SU-DHL-6 (cell line): ENCODE results near the gene SLC24A3.

Source experiments
- H2AFZ ChIP-seq: fragments of 200-600 bp; sonication (generic); 2 replicates; pipeline ENCODE4 v1.6.1; 2014; ENCODE audit warnings: low read depth, mild to moderate bottlenecking, moderate library complexity, mixed read lengths, antibody characterized with exemption, low read length; ENCODE audit not compliant: severe bottlenecking
- H3F3A ChIP-seq: fragments of 200-600 bp; shearing (Covaris generic); 2 replicates; pipeline ENCODE4 v1.6.0; 2016; ENCODE audit warnings: antibody characterized with exemption, mild to moderate bottlenecking; ENCODE audit not compliant: insufficient read depth
- H3K27ac ChIP-seq: fragments of 200-600 bp; sonication (generic); 2 replicates; pipeline ENCODE4 v1.5.1; 2016; ENCODE audit warnings: low read depth, mild to moderate bottlenecking, low read length, moderate library complexity, mixed read lengths
- H3K27me3 ChIP-seq: fragments of 200-600 bp; sonication (generic), shearing (Covaris generic); 2 replicates; pipeline ENCODE4 v1.6.0; 2014; ENCODE audit warnings: mild to moderate bottlenecking, low read length
- H3K36me3 ChIP-seq: fragments of 200-600 bp; sonication (generic); 2 replicates; pipeline ENCODE4 v1.6.1; 2014; ENCODE audit warnings: mild to moderate bottlenecking, low read length, mixed read lengths
- H3K4me2 ChIP-seq: fragments of 300-600, 200-600 bp; shearing (Covaris generic), sonication (generic); 2 replicates; pipeline ENCODE4 v1.6.0; 2014; ENCODE audit warnings: low read length, low read depth, mild to moderate bottlenecking; ENCODE audit not compliant: poor library complexity, severe bottlenecking
- H3K4me3 ChIP-seq: fragments of 200-600 bp; sonication (generic); 2 replicates; pipeline ENCODE4 v1.5.1; 2014; ENCODE audit warnings: antibody characterized with exemption, low read length, mild to moderate bottlenecking, mixed read lengths; ENCODE audit not compliant: insufficient read depth, poor library complexity, severe bottlenecking
- H3K79me2 ChIP-seq: fragments of 200-600 bp; sonication (generic); 2 replicates; pipeline ENCODE4 v1.6.1; 2014; ENCODE audit warnings: mild to moderate bottlenecking, low read length, moderate library complexity; ENCODE audit not compliant: insufficient read depth
- H3K9ac ChIP-seq: fragments of 200-600 bp; sonication (generic); 2 replicates; pipeline ENCODE4 v1.7.0; 2014; ENCODE audit warnings: mild to moderate bottlenecking, low read length
- H3K9me2 ChIP-seq: fragments of 200-600 bp; sonication (generic); replicated peaks from 2 replicates; pipeline ENCODE4 v1.6.1; 2014; ENCODE audit warnings: low read length; ENCODE audit not compliant: insufficient read depth
- H3K9me3 ChIP-seq: fragments of 200-600 bp; sonication (generic); 2 replicates; pipeline ENCODE4 v1.6.1; 2014; ENCODE audit warnings: low read length, mixed read lengths; ENCODE audit not compliant: insufficient read depth
- H4K20me1 ChIP-seq: fragments of 200-600 bp; sonication (generic); 2 replicates; pipeline ENCODE4 v1.6.1; 2014; ENCODE audit warnings: low read depth, mild to moderate bottlenecking, antibody characterized with exemption, low read length, moderate library complexity, mixed read lengths
- EZH2phosphoT487 ChIP-seq: fragments of 200-600 bp; sonication (generic), shearing (Covaris generic); conservative IDR thresholded peaks from 2 replicates; pipeline ENCODE4 v1.6.1; 2018; ENCODE audit warnings: mild to moderate bottlenecking, antibody characterized with exemption, low read length, moderate library complexity, mixed read lengths
- TF ChIP-seq, protein P1 (sequence below): fragments of 200-600 bp; sonication (generic); IDR thresholded peaks from one replicate; pipeline ENCODE4 v1.5.1; 2017; ENCODE audit warnings: antibody characterized with exemption, mild to moderate bottlenecking, low read length, moderate library complexity; ENCODE audit not compliant: insufficient read depth, poor library complexity, severe bottlenecking

Gene SLC24A3

DNA sequence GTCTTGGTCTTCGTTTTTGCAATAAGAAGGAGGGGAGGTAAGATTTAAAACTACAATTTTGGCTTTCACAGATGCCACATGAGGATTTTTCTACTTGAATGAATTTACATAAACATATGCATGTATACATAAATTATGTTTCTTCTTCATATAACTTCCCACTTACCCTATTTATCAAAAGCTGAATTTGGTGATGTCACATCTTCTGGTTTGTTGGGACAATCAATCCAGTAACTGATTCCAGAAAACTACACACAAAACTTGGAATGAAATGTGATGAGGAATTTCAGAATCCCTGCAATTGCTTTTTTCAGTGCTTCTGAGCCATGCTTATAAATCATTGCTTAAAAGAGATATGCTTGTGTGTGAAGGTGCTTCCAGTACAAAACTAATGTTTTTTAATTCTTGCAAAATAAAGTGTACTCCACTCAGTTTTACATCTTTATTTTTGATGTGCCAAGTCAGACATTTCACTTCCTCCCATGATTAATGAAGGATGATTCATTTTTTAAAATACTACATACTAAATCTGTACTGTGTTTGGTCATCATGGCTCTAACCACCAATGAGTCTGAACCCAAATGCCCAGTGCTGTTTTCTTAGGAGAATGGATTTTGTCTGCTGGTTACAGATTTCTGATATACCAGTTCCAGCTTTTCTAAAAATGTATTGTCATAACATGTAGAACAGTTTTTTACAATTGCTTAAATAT lies 513.5 kb downstream of the SLC24A3 start:
- Histone ChIP-seq H3K9me3 (no peaks in the 10 kb centered on the region), H2AFZ (no peak overlapping the region), H3F3A (no peaks in the 10 kb centered on the region), H3K4me3 (no peak overlapping the region), H3K27ac (no peak overlapping the region), H3K4me2 (no peak overlapping the region), H4K20me1 (no peaks in the 10 kb centered on the region), H3K9ac (no peak overlapping the region), H3K36me3 (no peaks in the 10 kb centered on the region), H3K9me2 (no peaks in the 10 kb centered on the region), H3K27me3 (no peaks in the 10 kb centered on the region), H3K79me2 (no peaks in the 10 kb centered on the region)
- TF ChIP-seq, protein P1, sequence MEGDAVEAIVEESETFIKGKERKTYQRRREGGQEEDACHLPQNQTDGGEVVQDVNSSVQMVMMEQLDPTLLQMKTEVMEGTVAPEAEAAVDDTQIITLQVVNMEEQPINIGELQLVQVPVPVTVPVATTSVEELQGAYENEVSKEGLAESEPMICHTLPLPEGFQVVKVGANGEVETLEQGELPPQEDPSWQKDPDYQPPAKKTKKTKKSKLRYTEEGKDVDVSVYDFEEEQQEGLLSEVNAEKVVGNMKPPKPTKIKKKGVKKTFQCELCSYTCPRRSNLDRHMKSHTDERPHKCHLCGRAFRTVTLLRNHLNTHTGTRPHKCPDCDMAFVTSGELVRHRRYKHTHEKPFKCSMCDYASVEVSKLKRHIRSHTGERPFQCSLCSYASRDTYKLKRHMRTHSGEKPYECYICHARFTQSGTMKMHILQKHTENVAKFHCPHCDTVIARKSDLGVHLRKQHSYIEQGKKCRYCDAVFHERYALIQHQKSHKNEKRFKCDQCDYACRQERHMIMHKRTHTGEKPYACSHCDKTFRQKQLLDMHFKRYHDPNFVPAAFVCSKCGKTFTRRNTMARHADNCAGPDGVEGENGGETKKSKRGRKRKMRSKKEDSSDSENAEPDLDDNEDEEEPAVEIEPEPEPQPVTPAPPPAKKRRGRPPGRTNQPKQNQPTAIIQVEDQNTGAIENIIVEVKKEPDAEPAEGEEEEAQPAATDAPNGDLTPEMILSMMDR: no peak
- no peak for TF ChIP-seq EZH2phosphoT487

DNA sequence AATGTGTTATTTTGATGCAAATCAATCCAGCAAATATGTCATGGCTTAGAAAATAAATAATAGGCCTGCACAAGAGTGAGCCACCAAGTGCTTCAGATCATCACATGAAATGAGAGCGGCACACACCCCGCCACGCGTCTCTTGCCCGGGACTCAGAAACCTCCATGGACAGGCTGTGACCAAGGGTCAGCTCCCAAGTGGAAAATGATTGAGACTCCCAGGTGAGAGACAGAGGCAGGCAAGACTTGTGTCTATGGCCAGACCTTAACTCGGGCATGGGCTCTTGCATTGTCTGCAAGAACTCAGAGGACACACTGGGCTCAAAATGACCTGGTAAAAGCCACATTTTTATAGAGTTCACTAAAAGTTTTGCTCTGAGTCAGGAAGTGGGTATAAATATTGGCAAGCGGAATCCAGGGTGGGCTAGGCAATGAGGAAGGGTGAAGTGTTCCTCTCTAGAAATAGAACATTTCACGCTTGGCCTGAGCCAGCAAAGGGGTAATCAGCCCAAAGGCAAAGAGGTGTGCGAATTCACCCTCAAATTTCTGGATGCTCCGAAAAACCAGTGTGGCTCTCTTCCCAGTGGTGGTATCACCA lies 514.9 kb downstream of the SLC24A3 start:
- Histone ChIP-seq H3K79me2 (no peaks in the 10 kb centered on the region), H3K27me3 (no peaks in the 10 kb centered on the region), H3K4me3 (no peak overlapping the region), H3K9ac (no peak overlapping the region), H3K9me2 (no peaks in the 10 kb centered on the region), H2AFZ (no peak overlapping the region), H3K36me3 (no peaks in the 10 kb centered on the region), H3K4me2 (no peak overlapping the region), H3K9me3 (no peaks in the 10 kb centered on the region), H3F3A (no peaks in the 10 kb centered on the region), H4K20me1 (no peaks in the 10 kb centered on the region), H3K27ac (no peak overlapping the region)
- TF ChIP-seq, protein P1: no peak
- no peak for TF ChIP-seq EZH2phosphoT487

DNA sequence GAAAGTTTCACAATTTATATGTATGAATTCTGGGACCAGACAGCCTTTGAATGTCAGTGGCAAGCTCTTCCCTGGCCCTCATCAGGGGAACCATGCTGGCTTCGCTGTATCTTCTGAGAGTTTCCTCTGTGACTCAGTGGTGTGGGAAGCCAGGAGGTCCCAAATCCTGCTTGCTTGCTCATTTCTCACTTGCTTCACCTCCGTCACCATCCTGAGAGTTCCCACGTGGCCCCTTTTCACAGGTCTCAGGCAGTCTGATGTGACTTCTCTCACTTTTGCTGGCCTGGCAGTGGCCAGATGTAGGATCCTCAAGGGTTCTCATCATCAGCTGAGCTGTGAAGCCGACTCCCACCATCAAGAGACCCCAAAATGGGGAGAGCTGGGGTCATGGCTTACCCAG lies 517.2 kb downstream of the SLC24A3 start:
- no peak for TF ChIP-seq EZH2phosphoT487
- TF ChIP-seq, protein P1: no peak
- no peaks in the 10 kb centered on the region for H3K27me3 ChIP-seq
- no peaks in the 10 kb centered on the region for H3K9me3 ChIP-seq
- no peaks in the 10 kb centered on the region for H3K9me2 ChIP-seq
- no peaks in the 10 kb centered on the region for H3K36me3 ChIP-seq
- no peak overlapping the region for H2AFZ ChIP-seq
- no peak overlapping the region for H3K4me2 ChIP-seq
- H3K4me3 ChIP-seq: no peak overlapping the region
- no peaks in the 10 kb centered on the region for H3F3A ChIP-seq
- no peak overlapping the region for H3K9ac ChIP-seq
- H3K79me2 ChIP-seq: no peaks in the 10 kb centered on the region
- no peak overlapping the region for H3K27ac ChIP-seq
- no peaks in the 10 kb centered on the region for H4K20me1 ChIP-seq
